COLO829 (cell line): ENCODE measurements around the gene CCT3.
"Not testable (repeated sequence)": the region's sequence is repeated elsewhere in the genome, so short reads cannot be mapped to it uniquely, and the experiment has no call there.

ENCODE experiments used
- DNase-seq: peaks from one replicate; pipeline ENCODE4 v3.0.0; 2012; ENCODE audit warnings: low spot score

Gene CCT3

DNA sequence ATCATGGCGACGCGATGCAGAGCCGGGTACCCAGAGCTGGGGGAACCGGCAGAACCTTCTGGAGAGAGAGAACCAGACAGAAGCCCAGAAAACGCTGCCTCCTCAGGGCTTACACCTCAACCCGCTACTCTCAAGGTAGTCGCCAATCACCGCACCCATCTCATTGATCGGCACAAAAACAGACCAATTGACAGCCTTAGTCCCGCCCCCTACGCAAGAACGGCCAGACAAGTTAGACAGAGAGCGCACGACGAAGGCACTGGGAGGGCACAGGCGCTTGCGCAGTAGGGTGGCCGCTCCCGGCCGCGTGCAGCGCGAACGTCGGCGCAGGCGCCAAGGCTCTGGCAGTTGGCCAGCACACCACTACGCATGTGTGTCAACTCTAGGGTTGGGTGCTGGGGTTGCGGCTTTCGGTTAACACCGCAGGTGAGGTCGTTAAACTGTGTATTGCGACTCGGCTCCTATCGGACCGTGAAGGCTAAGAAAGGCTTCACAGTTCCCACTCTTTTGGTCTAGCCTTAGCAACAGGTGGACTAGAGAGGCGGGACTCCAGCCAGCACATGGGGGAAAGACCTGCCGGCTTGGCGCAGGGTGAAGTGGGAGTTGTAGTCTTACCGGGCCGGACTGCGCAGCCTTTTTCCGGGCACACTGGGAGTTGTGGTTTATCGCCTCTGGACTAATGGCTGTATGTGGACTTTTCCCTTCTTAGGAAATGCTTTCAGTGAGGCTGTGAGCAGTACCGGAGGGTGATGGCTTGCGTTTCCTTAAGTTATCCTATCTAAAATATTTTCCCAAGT lies at the start of gene CCT3, which contains the start of gene TSACC:
Gene CCT3, minus strand, starts transcription at position 113 of the 797 bp plus-strand sequence. Its CDS starts 108 bp downstream, at position 5.
Gene TSACC, plus strand, starts transcription at position 347 of the 797 bp plus-strand sequence. CDS start 1,232 bp downstream, outside the sequence.
- peak; percentile 100 for DNase-seq

DNA sequence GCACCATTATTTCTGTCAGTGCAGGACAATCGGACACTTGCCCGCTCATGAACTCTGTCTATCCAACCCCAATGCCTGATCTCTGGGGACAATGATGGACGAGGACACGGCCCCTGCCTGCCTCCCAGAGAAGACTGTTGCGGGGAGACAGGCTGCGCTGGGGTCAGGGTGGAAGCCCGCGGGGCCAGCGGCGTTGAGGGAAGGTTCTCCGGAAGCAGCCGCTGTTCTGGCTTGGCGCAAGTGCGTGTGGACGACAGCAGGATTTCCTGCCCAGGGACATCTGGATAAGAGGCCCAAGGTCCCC lies 49.7 kb upstream of the CCT3 start:
- DNase-seq, result no peak

DNA sequence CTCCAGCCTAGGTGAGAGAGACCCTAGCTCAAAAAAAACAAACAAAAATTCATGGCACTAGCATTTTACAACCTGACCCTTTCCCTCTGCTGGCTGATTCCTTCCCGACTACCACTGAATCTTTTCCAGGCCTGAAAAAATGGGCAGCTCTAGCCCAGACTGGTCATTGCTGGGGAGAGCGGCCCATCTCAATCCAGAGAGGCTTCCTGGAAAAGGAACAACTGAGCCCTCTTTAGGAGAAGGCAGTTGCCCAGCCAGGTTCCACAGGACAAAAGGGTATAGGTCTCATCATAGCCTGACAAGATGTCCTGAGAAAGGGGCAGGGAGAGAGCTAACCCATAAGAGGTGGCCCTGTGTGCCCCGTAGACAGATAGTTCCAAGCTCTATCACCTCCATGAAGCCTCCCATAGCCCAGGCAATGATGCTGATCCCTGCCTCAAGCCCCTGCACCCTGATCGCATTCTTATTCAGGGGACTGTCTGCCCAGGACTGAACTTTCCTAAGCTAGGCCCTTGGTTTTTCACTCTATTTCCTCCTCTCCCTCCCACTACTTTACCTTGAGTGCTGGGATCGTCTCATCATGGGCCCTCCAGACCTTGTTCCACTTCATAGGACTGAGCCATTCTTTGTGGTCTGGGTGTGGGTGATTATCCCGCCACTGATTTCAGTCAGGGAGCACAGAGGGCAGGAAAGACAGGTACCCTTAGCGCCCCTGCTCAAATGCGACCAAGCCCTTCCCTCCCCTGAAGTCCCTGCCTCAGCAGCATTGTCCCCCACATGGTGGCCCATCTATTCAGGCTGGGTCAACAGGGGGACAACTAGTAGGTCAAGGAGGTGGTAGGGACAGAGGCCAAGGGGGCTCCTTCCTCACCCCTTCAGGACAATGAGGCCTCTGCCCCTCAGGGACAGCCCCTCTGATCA lies 49.1 kb upstream of the CCT3 start:
- DNase-seq, result no peak

DNA sequence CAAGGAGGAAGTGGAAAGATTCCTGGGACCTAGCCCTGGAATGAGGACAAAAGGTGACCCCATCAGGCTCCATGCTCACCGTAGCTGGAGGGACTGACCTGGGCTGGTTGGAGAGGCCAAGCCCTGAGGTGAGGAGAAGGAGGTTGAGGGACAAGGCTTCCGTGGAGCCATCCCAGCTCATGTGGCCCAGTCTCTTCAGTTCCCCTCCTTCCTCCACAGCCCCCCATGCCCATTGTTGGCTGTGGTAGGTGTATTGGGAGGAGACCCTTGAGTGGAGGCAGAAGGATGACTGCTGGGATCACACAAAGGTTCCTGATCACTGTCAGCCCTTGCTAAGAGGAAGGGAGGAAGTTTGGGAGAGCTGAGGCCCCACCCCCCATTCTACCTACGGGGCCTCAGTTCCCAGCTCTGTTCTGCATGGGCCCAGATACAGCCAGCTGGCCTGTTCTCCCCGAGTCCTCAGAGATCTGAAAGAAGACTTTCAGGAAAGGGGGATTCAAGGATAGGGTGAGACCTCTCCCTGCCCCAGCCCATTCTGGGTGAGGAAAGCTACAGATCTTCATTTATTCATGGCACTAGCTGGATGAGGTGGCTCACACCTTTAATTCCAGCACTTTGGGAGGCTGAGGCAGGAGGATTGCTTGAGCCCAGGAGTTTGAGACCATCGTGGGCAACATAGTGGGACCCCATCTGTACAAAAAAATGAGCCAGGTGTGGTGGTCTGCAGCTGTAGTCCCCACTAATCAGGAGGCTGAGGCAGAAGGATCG lies 48.2 kb upstream of the CCT3 start:
- DNase-seq, result no peak

DNA sequence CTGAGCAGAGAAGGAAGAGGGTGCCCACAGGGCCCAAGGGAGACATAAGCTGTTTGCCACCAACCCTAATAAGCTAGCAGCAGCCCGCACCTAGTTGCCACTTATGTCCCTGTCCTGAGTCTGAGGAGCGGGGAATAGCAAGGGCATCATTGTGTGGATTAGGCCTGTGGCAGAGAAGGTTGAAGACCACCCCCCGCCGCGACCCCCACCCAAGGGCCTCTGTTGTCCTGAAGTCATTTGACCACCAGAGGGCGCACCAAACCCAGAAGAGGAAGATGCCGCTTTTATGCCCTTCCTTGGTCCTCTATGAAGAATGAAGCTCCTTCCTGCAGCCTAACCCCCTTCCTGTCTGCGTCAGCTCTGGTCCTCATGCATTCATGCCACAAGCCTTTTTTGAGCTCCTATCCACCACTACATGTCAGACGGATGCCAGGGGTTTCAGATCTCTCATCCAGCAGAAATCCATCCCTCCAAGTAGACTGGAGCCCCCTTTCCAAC lies 47.5 kb upstream of the CCT3 start:
- peak; percentile 90 for DNase-seq

DNA sequence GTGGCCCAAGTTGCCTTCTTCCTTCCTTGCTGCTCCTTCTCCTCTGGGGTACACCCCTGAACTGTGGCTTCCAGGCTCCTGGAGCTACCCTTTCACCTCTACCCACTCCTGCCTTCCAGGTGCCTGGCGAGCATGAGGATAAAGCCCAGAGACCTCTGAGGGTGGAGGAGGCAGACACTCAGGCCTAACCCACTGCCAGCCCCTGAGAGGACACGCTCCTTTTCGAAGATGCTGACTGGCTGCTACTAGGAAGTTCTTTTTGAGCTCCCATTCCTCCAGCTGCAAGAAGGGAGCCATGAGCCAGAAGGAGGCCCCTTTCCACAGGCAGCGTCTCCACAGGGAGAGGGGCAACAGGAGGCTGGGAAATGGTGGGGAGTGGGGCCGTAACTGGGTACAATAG lies 46.6 kb upstream of the CCT3 start:
- no peak for DNase-seq

DNA sequence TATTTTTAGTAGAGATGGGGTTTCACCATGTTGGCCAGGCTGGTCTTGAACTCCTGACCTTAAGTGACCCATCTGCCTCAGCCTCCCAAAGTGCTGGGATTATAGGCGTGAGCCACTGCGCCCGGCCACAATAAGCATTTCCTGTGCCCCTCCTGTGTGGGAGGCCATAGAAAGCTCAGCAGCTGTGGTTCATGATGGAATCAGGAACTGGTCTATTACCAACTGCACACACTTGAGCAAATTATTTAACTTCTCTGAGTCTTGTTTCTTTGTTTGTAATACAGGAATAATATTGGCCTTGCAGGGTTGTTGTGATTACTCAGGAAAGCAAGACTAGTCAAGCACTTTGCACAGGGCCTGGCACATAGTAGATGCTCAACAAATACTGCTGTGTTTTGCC lies 45.9 kb upstream of the CCT3 start:
- no peak for DNase-seq

DNA sequence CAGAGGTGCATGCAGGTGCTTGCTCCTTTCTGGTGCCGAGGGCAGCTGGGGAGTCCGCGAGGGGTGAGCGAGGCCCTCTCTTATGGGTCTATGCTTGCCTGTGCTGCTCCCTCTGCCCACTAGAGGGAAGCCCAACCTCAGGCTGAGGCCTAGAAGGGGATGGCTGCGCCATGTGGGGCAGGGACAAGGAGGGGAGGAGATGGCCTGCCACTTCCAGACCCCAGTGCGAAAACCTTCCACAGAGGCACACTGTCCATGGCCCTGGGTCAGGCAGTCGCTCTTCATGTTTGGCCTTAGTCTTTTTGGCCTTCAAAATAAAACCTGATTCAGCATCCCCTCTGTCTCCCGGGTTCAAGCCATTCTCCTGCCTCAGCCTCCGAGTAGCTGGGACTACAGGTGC lies 44.9 kb upstream of the CCT3 start:
- peak; percentile 84 for DNase-seq

DNA sequence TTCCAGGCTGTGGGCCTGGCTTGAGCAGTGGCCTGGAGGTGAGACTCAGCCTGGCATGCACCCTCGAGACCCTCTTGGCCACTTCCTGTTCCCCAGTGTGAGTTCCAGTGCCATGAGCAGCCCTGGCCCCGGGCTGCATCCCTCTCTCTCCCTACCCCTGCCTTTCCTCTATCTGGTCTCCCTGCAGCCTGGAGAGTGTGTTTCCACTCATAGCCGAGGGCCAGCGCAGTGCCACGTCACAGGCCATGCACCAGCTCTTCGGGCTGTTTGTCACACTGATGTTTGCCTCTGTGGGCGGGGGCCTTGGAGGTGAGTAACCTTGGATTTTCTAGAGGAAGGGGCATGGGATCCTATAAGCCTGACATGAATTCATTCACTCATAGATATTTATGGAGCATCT lies 44.5 kb upstream of the CCT3 start:
- DNase-seq, result no peak

DNA sequence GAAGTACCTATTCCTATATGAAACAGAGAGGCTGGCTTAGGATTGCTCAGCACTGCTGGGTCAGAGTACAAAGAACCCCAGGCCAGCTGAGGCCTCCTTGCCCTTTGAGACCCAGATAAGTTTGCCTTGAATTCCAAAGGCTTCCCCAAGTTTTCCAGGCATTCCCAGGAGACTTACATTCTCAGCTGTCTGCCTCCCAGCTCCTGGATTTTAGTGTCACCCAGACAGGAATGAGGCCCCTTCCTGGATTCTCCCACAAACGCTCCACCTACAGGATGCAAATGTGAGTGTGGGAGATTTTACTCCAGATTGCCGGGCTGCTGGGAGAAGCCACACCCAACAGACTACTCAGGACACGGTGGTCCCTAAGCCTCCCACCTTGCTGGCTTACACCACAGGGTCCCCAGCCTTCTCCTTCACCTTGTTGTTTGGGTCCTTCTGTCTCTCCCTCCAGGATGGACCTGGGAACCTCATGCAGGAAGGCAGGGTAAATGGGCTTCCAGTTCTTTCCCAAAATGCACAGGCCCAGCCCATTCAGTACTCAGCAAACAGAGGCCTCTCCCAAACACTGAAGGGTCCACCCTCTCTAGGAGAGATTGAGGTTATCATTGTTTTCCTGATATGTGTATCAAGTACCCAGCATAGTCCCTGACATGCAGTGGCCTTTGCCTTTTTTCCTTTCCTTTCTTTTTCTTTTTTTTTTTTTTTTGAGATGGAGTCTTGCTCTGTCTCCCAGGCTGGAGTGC lies 41.5 kb upstream of the CCT3 start:
- DNase-seq, result no peak

DNA sequence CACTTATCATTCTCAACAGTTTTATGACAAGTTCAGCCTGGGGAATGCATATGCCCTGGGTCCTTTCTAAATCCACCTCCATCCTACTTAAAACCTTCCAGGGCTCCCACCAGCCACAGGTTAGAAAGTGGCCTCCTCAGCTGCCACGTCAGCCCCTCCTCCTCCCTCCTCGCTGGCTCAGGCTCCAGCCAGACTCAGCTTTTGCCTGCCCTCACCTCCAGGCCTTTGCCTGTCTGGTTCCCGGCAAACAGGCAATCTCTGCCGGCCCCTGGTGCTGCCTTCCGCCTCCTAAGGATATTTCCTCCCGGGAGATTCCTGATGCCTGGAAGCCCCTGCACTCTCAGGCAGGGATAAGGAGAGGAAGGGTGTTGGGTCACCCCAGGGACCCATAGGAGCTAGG lies 40.5 kb upstream of the CCT3 start:
- no peak for DNase-seq

DNA sequence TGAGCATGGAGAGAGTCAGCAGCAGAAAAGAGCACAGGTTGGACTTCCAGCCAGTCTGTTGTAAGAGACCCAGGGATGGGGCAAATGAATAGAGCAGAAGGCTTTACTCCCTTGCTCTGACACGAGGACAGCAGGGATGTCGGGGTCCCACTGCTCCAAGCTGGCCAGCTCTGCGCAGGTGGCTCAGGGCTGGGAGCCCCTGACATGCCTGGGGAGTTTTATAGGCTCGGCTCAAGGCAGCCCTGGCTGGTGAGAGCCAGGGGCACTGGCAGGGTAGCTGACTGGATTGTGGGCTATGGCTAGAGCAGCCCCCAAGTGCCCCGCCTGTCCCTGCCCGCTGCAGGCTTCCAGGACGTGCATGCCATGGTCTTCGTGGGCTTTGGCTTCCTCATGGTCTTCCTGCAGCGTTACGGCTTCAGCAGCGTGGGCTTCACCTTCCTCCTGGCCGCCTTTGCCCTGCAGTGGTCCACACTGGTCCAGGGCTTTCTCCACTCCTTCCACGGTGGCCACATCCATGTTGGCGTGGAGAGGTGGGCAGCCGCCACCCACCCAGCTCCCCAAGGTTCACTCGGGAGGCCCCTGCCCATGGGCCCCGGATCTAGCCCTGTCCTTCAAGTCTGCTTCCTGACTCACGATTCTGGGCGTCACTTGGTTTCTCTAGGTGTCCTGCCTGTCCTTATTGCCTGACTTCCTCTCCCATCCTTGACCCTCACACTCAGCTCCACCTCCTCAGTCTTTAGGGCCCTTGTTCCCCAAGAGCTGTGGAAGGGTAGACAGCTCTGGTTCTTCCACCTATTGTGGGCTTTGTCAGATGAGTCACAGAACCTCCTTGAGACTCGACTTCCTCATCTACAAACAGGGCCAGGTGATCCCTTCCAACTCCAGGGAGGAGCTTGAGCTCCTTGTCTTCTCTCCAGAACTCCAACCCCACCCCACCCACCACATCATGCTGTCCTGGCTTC lies 39.1 kb upstream of the CCT3 start:
- DNase-seq, result no peak

DNA sequence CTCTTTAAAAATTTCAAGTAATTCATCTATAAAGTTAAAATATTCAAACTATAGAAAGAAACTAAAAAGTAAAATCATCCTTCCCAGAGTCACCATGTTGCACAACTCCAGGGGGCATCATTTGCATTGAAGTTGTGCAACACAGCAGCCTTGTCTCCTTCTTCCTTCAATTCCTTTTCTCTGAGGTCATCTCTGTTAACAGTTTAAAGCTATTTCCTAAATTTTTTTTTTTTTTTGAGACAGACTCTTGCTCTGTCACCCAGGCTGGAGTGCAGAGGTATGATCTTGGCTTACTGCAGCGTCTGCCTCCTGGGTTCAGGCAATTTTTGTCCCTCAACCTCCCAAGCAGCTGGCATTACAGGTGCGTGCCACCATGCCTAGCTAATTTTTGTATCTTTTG lies 38.1 kb upstream of the CCT3 start:
- no peak for DNase-seq

DNA sequence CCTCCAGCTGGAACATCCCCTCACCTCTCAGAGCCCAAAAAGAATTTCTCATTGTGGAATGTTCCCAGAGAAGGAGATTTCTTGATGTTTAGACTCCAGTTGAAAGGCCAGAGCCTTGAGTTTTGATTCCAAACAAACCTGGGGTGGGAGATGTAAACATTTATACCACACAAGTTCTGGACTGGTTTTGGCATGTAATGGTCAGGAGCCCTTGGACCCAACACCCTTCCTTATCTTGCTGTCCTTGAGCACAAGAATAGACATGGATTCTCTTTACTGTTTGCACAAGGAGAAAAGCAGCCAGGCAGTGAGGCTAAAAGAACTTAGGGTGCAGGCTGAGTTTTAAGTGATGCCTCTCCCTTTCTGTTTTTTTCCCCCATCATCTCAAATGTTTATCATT lies 35.5 kb upstream of the CCT3 start:
- no peak for DNase-seq

DNA sequence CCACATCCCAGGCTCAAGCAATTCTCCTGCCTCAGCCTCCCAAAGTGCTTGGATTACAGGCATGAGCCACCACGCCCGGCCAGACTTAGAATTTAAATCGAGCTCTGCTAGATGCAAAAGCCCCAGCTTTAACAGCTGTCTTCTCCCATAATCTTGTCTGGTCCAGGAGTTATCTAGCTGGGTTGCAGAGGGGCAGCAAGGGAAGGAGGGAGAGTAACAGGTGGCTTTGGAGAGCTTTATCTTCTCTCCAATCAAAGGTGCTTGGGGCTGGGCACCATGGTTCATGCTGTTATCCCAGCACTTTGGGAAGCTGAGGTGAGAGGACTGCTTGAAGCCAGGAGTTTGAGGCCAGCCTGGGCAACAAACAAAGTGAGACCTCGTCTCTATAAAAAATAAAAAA lies 34.8 kb upstream of the CCT3 start:
- DNase-seq, result no peak

DNA sequence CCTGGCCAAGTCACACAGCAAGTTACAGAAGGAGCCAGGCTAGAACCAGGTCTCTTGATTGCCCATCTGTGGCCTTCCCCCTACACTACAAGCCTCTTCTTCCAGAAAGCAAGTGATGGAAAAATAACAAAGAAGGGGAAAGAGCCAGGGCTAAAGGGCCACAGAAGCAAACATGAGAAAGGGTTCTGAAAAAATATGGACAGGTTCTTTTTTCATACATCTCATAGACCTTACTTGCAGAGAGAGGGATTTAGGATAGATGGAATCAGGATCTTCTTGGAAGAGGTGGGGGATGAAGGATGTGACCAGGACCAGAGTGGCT lies 34.1 kb upstream of the CCT3 start:
- DNase-seq, result no peak

DNA sequence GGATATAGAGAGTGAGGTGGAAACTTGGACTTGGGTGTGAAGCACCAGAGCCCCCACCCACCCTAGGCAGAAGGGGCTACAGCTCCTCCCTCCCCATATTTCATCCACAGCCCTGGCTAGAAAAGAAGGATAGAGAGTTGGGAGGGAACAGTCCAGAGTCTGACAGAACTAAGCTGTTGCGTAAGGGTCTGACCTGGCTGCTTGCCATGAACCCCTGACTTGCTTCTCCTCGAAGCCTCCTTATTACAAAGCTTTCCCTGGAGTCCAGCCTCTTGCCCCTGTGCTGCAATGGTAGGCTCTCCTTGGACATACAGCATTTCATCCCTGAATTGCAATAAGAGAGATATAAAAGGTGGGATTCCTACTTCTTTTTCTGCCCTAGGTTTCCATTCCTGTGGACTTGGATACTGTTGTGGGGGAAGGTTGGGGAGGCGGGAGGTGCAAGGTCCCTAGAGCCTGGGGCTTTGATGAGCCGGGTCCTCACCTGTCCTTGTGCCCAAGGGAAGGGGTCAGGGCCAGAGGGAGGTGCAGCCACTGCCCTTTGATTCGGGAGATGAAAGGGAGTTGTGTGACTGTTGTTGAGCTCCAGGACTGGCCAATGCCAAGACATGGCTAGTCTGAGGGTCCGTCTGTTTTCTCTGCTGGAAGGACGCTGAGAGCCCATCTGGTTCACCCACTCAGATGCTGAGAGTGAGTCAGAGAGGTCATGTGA lies 33.6 kb upstream of the CCT3 start:
- DNase-seq, result no peak

DNA sequence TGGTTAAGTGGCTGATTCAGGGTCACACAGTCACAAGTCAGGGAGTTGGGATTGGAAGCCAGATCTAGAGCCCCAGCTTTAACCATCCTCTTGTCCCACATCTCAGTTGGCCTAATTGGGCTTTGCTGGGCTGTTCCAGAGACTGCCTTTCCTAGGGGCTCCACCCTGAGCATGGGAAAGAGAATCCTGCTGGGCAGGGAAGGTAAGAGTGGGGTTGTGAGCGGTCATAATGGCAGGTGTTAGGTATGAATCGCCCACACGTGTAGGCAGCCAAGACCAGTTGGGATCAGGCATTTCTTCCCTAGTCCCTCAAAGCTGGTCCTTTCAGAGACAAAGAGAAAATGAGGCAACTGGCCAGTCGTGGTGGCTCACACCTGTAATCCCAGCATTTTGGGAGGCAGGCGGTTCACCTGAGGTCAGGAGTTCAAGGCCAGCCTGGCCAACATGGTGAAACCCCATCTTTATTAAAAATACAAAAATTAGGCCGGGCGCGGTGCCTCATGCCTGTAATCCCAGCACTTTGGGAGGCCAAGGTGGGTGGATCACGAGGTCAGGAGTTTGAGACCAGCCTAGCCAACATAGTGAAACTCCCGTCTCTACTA lies 31.7 kb upstream of the CCT3 start:
- DNase-seq, result not testable (repeated sequence)

DNA sequence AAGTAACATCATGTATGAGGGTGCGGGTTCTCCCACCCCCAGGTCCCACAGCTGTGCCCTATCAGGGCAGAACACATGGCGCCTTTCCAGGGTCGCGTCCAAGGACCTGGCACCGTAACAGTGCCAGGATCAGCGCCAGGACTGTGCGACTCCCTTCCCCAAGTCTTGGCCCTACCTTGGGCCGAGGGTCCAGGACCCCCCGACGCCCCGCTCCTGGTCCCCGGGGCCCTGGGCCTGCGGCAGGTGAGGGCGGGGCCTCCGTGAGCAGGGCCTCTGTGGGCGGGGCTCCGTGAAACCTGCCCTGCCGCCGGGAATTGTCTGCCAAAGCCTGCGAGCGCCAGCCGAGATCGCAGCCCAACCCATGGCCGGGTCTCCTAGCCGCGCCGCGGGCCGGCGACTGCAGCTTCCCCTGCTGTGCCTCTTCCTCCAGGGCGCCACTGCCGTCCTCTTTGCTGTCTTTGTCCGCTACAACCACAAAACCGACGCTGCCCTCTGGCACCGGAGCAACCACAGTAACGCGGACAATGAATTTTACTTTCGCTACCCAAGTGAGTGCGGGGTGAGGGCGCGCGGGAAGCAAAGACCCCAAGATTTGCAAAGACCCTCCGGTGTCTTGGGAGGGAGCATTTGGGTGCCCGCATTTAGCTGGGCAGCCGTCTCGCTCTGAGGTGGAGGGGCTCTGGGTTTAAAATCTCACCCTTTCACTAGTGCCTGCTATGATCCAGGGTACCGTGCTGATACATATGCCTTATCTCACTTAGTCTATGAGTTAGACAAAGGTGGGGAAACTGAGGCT lies 31.0 kb upstream of the CCT3 start, which contains the start of gene RHBG:
Gene RHBG, plus strand, starts transcription at position 323 of the 796 bp plus-strand sequence. Its CDS starts 39 bp downstream, at position 362.
- no peak for DNase-seq
